Measurements from ENCODE around the gene CENPP. TPM values are rescaled to one million over a fixed set of nuclear protein-coding genes. Genes with fewer than 3 reads are reported as not detected.

Gene CENPP
- total RNA-seq, 1 donor from 2014 or later = 2.3 TPM

GRCh38 chr9:92658176-92658575, 332.4 kb downstream of the CENPP start:
- DNase-seq (ENCODE audit: low spot score) = no peak

- DNase-seq (ENCODE audit: low spot score) = no peak
Observed at GRCh38 chr9:92658611-92659010, 332.9 kb downstream of the CENPP start.

GRCh38 chr9:92659601-92660000, 333.8 kb downstream of the CENPP start:
- no peak for DNase-seq (ENCODE audit: low spot score)

- DNase-seq (ENCODE audit: low spot score) = no peak
Observed at GRCh38 chr9:92660266-92660665, 334.5 kb downstream of the CENPP start.

GRCh38 chr9:92661127-92661526, 335.4 kb downstream of the CENPP start:
- DNase-seq (ENCODE audit: low spot score) = no peak

- no peak for DNase-seq (ENCODE audit: low spot score)
Observed at GRCh38 chr9:92661743-92662142, 336.0 kb downstream of the CENPP start.

- DNase-seq (ENCODE audit: low spot score) = no peak
Observed at GRCh38 chr9:92663126-92663525, 337.4 kb downstream of the CENPP start.

GRCh38 chr9:92663951-92664350, 338.2 kb downstream of the CENPP start:
- no peak for DNase-seq (ENCODE audit: low spot score)

- no peak for DNase-seq (ENCODE audit: low spot score)
Observed at GRCh38 chr9:92664394-92665152, 338.8 kb downstream of the CENPP start.

GRCh38 chr9:92665836-92666235, 340.1 kb downstream of the CENPP start:
- no peak for DNase-seq (ENCODE audit: low spot score)

- no peak for DNase-seq (ENCODE audit: low spot score)
Observed at GRCh38 chr9:92666236-92666635, 340.5 kb downstream of the CENPP start.

- DNase-seq (ENCODE audit: low spot score) = no peak
Observed at GRCh38 chr9:92666912-92667532, 341.3 kb downstream of the CENPP start.

- no peak for DNase-seq (ENCODE audit: low spot score)
Observed at GRCh38 chr9:92668746-92669526, 343.2 kb downstream of the CENPP start.

GRCh38 chr9:92669527-92669889, 343.8 kb downstream of the CENPP start:
- no peak for DNase-seq (ENCODE audit: low spot score)

Other genes with a start within 250 kb of the CENPP start
- 65.1 TPM for gene SPTLC1, start 210.5 kb upstream of the CENPP start, total RNA-seq
- 56.7 TPM for gene IARS1, start 32.3 kb upstream of the CENPP start, total RNA-seq
- gene NOL8, start 603 bp upstream of the CENPP start, total RNA-seq = 25.1 TPM
- 154 TPM for gene OGN, start 78.6 kb downstream of the CENPP start, total RNA-seq
- gene OMD, start 98.5 kb downstream of the CENPP start, total RNA-seq = 4.8 TPM
- 40.9 TPM for gene ASPN, start 156.6 kb downstream of the CENPP start, total RNA-seq
- 8.2 TPM for gene ECM2, start 210.0 kb downstream of the CENPP start, total RNA-seq